Ovary (tissue), 3 donors: ENCODE measurements around the gene SH3BP5L.

Experiments used
- CTCF ChIP-seq, 3 donors: fragments of 450-650 bp in 2 of 3; fragments of 200-600 bp in 1 of 3; IDR thresholded peaks; one replicate each; pipeline versions ENCODE4 v1.5.1 to v1.8.0; 2016 to 2022; ENCODE audit warnings: antibody characterized with exemption in 3 of 3, mild to moderate bottlenecking in 1 of 3
- EP300 ChIP-seq: sonication (generic); formaldehyde crosslinking; IDR thresholded peaks from one replicate; pipeline ENCODE4 v1.6.1; 2017; ENCODE audit warnings: antibody characterized with exemption
- donor health status: DM: no; HTN: no; CAD: no.

- TF ChIP-seq CTCF (IDR thresholded peaks at IDR 0.05): no peak
- TF ChIP-seq EP300: no peak
Measured at GRCh38 chr1:248808876-248809275, 16.8 kb downstream of the SH3BP5L start.
